ENCODE results near the gene ZNF74.
"Not testable (repeated sequence)": the region's sequence is repeated elsewhere in the genome, so short reads cannot be mapped to it uniquely, and the experiment has no call there.

ZNF74 gene

DNA sequence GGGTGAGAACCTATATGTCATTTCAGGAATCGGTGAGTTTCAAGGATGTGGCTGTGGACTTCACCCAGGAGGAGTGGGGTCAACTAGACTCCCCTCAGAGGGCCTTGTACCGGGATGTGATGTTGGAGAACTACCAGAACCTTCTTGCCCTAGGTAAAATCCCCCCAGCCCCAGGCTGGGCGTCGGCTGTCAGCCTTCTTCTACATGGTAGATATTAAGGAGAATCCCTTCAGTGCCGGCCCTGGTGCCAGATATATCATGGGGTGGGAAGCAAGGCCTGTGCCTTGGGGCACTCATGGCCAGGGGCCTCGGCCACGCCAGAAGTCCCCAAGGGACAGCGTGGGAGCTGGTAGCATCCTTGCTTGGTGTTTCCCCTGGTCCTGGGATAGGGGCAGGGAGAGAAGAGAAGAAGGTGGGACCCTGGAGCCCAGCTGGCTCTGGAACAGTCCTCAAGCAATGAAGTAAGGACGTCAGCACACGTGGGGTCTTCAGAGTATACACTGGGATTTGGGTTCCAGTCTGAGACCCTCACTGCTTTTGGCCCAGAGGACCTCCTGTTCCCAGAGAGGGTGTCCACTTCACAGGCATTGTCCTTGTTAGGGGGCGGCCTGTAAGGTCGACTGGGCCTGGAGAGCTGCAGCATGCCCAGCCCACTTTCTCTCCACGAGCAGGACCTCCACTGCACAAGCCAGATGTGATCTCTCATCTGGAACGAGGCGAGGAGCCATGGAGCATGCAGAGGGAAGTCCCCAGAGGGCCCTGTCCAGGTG lies 6.8 kb downstream of the ZNF74 start:
- DNase-seq (ENCODE audit: low spot score) = no peak

DNA sequence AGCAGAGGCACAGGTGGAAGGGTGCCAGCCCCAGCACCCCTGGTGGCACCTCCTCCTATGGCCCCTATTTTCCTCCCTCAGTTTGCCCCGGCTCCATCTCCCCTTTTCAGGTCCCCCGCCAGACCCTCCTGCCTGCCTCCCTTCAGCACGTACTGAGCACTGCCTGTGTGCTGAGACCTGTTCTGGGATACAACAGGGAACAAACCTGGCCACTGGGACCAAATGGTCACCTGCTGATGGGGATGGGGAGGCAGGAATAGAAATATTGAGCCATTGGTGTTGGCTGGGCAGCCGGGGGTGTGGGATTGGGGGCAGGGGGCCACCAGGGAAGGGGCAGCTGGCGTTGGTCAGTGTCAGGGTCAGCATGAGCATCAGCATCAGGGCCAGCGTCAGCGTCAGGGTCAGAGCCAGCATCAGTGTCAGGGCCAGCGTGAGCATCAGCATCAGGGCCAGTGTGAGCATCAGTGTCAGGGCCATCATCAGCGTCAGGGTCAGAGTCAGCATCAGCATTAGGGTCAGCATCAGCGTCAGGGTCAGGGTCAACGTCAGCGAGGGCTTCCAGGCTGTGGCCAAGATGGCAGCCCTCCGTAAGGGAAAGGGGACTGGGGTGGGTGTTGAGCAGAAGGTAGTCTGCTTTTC lies 7.5 kb downstream of the ZNF74 start:
- DNase-seq (ENCODE audit: low spot score) = no peak

DNA sequence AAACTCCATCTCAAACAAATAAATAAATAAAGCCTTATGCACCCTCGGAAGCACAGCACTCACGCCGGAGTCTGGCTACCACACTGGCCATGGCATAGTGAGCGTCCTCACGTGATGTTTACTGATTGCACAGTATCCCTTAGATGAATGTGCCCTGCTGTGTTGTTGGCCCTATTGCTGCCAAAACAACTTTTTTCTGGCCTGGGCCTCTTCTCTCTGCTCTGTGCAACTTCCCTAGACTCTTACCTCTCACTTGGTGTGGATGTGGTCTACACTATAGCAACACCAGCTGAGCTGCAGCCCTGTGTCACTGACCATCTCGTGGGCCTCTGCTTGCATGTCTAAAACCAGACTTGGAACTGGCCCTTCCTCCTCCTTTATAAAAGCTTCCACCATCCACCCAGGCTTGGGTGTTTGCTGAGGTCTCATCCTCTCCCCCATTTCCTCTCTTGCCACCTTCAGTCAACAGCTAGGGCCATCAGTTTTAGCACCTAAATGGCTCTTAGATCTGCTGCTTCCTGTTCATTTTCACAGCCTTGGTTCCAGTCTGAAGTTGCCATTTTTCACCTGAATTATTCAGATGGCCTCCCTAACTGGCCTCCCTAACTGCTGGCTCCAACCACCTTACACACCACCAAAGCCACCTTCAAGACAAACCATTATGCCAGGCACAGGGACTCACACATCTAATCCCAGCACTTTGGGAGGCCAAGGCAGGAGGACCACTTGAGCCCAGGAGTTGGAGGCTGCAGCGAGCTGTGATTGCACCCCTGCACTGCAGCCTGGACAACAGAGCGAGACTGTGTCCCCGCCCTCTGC lies 9.2 kb downstream of the ZNF74 start:
- DNase-seq (ENCODE audit: low spot score) = no peak

DNA sequence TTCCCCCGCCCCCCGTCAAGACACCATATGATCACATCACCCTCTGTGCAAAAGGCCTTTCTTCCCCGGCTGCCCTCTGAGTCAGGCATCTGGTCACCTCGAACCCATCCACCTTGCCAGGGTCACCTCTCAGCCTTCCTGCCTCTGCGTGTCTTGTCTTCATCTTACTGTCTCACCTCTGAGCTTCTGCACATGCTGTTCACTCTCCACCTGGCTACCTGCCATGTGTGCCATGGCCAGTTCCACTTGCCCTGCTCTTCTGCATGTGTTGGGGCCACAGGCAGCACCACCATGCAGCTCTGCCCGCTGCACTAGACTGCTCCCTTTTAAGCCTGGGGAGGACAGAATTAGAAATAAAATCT lies 9.8 kb downstream of the ZNF74 start:
- no peak for DNase-seq (ENCODE audit: low spot score)

DNA sequence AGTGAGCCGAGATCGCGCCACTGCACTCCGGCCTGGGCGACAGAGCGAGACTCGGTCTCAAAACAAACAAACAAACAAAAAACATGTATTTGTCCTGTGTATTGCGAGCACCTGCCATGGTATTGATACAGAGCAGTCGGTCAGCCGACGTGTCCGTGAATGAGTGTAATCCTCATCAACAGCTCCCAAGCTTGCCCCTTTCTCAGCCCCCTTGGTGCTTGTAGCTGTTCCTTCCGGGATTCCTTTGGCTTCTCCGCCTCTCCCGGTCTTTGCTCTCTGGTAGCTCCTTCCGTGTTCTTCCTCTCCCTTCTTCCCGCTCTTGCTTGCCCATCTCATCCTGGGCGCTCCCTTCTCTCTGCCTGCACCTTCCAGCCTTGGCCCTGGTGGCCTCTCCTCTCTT lies 10.9 kb downstream of the ZNF74 start:
- no peak for DNase-seq (ENCODE audit: low spot score)

DNA sequence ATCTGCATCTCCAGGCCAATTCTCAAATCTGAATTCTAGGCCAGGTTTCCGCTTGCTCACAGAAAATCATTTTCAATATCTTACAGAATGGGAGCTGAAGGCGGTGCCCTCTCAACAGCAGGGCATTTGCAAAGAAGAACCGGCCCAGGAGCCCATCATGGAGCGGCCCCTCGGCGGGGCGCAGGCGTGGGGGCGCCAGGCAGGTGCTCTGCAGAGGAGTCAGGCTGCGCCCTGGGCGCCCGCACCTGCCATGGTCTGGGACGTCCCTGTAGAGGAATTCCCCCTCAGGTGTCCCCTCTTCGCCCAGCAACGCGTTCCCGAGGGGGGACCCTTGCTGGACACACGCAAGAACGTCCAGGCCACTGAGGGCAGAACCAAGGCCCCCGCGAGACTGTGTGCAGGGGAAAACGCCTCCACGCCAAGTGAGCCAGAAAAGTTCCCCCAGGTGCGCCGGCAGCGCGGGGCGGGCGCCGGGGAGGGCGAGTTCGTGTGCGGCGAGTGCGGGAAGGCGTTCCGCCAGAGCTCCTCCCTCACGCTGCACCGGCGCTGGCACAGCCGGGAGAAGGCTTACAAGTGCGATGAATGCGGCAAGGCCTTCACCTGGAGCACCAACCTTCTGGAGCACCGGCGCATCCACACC lies 11.5 kb downstream of the ZNF74 start:
- DNase-seq (ENCODE audit: low spot score) = no peak

DNA sequence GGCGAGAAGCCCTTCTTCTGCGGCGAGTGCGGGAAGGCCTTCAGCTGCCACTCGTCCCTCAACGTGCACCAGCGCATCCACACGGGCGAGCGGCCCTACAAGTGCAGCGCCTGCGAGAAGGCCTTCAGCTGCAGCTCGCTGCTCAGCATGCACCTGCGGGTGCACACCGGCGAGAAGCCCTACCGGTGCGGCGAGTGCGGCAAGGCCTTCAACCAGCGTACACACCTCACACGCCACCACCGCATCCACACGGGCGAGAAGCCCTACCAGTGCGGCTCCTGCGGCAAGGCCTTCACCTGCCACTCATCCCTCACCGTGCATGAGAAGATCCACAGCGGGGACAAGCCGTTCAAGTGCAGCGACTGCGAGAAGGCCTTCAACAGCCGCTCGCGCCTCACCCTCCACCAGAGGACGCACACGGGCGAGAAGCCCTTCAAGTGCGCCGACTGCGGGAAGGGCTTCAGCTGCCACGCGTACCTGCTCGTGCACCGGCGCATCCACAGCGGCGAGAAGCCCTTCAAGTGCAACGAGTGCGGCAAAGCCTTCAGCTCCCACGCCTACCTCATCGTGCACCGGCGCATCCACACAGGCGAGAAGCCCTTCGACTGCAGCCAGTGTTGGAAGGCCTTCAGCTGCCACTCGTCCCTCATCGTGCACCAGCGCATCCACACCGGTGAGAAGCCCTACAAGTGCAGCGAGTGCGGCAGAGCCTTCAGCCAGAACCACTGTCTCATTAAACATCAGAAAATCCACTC lies 12.2 kb downstream of the ZNF74 start:
- no peak for DNase-seq (ENCODE audit: low spot score)

DNA sequence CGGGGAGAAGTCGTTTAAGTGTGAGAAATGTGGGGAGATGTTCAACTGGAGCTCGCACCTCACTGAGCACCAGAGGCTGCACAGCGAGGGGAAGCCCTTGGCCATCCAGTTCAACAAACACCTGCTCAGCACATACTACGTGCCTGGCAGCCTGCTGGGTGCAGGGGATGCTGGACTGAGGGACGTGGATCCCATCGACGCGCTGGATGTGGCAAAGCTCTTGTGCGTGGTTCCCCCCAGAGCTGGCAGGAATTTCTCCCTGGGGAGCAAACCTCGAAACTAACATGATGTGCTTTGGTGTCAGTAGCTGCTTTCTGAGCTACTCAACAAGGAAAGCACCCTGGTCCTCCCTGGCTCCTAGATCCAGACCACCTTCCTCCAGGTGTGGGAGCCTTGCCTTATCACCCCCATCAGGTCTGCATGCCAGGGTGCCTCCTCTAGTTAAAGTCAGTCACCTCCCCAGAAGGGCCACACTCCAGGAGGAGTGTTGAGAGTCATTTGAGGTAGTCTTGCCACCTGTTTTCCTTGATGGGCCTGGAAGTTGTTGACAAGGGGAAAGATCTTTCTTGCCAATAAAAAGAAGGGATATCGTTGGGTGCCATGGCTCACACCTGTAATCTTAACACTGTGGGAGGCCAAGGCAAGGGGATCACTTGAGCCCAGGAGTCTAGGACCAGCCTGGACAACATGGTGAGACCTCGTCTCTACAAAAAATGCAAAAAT lies 12.9 kb downstream of the ZNF74 start:
- DNase-seq (ENCODE audit: low spot score) = no peak

DNA sequence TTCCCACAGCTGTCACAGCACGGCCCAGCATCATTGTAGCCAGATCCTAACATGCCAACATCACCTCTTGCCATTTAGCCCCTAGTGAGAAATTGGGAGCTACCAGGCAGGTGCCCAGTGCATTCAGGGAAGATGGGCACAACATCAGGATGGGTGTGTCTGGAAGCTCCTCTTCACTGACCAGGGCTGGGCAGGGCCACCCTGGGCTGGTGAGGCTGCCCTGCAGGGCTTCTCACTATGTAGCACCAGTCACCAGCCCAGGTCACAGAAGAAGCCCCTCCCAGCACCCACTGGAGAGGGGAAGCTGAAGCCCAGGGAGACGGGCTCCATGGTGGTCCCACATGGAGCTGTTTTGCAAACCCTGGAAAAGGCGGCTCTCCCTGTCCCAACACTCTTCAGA lies 13.9 kb downstream of the ZNF74 start:
- DNase-seq (ENCODE audit: low spot score) = no peak

DNA sequence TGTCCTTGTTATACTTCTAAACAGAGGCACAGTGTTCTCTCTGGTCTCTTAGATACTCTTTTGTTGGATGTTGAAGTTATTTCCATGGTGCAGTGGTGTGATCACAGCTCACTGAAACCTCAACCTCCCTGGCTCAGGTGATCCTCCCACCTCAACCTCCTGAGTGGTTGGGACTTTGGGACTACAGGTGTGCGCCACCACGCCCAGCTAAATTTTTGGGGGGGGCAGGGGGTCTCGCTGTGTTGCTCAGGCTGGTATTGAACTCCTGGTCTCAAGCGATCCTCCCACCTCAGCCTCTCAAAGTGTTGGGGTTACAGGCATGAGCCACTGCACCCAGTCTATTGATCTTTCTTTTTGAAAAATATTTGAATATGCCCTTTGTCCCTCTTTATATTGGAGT lies 14.9 kb downstream of the ZNF74 start:
- no peak for DNase-seq (ENCODE audit: low spot score)

DNA sequence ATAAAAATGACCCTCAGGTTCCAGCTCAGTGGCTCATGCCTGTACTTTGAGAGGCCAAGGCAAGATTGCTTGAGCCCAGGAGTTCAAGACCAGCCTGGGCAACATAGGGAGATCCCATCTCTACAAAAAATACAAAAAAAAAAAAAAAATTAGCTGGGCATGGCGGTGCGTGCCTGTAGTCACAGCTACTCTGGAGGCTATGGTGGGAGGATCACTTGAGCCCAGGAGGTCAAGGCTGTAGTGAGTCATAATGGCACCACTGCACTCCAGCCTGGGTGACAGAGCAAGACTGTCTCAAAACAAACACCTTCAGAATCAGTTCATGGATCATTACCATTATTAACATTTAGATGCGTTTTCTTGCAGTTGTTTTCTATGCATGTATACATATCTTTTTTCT lies 15.4 kb downstream of the ZNF74 start:
- DNase-seq (ENCODE audit: low spot score) = not testable (repeated sequence)

DNA sequence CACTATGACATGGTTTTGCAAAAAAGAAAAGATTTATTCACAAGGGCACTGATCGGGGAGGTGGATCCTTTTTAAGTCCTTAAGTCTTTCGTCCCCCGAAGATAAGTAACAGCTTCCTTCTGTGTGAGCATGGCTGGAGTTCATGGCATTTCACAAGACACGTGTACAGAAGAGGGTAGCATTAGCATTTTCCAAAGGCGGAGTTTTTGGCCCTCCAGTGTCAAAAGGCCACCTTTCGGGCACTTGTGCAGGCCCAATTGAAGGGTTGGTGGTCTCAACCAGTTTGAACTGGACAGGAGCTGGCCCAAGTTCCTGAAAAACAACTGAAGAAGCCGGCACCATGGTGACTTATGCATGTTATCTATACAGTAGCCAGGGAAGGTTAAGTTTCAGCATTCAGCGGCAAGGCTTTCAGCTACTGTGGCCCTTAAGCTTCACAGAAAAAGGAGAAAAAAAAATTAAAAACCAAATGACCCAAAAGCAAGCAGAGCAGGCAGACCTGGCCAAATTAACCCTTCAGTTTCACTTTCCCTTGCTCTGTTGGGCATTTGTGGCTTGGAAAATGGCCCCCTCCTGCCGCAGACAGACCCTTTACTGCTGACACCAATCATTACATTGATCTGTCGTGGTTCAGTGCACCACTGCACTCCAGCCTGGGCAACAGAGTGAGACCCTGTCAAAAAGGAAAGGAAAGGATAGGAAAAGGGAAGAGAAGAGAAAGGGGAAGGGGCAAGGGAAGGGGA lies 18.7 kb downstream of the ZNF74 start:
- no peak for DNase-seq (ENCODE audit: low spot score)

DNA sequence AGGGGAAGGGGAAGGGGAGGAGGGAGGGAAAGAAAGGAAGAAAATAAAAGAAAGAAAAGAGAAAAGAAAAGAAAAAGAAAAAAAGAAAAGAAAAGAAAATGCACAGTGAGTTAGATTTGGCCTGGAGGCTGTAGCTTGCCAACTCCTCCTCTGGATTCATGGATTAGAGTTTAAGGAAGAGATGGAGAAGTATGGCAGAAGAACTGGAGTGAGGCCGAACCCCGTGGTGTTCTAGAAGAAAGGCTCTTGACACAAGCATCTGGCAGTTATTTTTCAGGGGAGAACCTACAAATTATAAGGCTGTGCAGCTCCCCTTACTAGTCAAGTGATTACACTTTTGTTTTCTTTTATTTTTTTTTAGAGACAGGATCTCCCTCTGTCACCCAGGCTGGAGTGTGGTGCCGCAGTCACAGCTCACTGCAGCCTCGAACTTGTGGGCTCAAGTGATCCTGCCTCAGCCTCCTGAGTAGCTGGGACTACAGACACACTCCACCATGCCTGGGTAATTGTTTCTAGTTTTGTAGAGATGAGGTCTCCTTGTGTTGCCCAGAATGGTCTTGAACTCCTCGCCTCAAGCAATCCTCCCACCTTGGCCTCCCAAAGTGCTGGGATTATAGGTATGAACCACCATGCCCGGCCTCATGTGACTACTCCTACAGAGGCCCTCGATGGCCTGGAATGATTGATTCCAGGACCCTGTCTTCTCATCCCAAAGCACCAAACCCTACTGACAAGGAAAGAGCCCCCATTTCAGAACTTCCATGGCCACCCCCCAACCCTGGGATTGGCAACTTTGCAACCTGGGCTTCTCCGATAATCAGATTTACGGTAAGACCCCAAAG lies 19.5 kb downstream of the ZNF74 start:
- no peak for DNase-seq (ENCODE audit: low spot score)

DNA sequence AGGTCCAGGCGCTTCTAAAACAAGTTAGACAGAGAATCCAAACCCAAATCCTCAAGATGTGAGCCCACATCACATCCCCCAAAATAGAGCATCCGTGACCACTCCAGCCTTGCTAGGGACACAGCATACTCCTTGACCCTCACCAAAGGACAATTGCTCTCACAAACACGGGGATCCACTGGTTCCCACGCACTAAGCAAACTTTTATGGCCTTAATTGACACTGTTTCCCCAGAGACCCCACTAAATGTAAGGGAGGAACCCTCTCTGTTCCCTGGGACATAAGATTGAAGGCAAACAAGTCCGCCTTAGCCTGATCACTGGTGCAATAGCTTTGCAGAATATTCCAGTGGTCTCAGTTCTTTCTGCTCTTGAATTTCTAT lies 20.1 kb downstream of the ZNF74 start:
- DNase-seq (ENCODE audit: low spot score) = no peak

DNA sequence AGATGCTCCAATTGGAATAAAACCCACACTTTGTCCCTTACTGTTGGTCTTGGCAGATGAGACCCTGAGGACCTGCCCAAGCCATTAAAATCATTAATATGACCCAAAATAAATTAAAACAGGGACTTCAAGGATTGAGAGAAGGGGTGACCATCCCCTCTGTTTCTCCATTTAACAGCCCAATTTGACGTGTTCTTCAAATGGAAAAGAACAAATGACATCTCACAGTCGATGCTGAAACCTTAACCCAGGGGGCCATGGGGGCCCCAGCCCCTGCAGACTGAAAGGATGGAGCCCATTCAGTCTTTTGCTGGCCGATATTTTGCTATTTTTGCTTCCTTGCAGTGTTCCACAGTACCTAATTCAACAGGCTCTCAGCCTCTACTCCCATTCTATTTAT lies 20.5 kb downstream of the ZNF74 start:
- no peak for DNase-seq (ENCODE audit: low spot score)

DNA sequence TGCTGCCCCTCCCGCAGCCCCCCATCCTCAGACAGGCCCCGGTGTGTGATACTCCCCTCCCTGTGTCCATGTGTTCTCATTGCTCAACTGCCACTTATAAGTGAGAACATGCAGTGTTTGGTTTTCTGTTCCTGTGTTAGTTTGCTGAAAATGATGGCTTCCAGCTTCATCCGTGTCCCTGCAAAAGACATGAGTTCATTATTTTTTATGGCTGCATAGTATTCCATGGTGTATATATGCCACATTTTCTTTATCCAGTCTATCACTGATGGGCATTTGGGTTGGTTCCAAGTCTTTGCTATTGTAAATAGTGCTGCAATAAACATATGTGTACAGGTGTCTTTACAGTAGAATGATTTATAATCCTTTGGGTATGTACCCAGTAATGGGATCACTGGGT lies 21.3 kb downstream of the ZNF74 start:
- not testable (repeated sequence) for DNase-seq (ENCODE audit: low spot score)

DNA sequence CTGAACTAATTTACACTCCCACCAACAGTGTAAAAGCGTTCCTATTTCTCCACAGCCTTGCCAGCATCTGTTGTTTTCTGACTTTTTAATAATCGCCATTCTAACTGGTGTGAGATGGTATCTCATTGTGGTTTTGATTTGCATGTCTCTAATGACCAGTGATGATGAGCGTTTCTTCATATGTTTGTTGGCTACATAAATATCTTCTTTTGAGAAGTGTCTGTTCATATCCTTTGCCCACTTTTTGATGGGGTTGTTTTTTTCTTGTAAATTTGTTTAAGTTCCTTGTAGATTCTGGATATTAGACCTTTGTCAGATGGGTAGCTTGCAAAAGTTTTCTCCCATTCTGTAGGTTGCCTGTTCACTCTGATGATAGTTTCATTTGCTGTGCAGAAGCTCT lies 21.7 kb downstream of the ZNF74 start:
- DNase-seq (ENCODE audit: low spot score) = not testable (repeated sequence)

DNA sequence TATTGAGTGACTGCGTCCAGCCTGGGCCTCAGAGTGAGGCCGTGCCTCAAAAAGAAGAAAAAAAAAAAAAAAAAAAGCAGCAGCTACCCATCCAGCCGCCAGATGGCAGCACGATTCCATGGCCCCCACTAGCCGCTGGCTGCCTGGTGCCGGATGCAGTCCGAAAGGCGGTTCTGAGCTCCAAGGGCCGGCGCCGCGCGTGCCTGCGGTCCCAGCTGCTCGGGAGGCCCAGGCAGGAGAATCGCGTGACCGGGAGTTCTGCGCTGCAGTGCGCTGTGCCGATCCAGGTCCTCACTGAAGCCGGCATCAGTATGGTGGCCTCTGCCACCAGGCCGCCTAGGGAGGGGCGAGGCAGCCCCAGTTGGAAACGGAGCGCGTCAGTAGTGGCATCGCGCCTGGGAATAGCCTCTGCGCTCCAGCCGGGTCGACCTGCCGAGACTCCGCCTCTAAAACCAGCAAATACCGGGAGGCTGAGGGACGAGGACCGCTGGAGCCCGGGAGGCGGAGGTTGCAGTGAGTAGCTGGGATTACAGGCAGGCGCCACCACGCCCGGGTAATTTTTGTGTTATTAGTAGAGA lies 24.3 kb downstream of the ZNF74 start:
- DNase-seq (ENCODE audit: low spot score) = peak; percentile 85

DNA sequence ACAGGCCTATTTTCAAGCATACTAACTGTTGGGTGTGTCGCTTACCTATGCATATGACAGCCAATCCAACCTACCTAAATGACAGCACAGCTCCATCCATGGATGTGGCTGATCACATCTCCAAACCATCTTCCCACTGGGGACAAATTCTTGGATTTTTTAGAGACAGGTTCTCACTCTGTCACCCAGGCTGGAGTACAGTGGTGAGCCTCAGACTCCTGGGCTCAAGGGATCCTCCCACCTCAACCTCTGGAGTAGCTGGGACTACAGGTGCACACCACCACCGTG lies 25.7 kb downstream of the ZNF74 start:
- DNase-seq (ENCODE audit: low spot score) = no peak
